H9 (cell line): ENCODE data around the gene ZNF264. TPM values are rescaled to one million over a fixed set of nuclear protein-coding genes. Genes with fewer than 3 reads are reported as not detected.

Experiments
- DNase-seq: peaks from one replicate; pipeline ENCODE4 v3.0.0-alpha.2; 2017
- H2AFZ ChIP-seq: one replicate; pipeline ENCODE4 v1.6.1; 2013; ENCODE audit warnings: mild to moderate bottlenecking, low read length, control low read depth, moderate library complexity
- H2AK5ac ChIP-seq: 2 replicates; pipeline ENCODE4 v1.6.1; 2013; ENCODE audit warnings: low read length, control low read depth, mixed read lengths; ENCODE audit not compliant: insufficient read length
- H2BK120ac ChIP-seq: one replicate; pipeline ENCODE4 v1.6.1; 2013; ENCODE audit warnings: low read depth, mild to moderate bottlenecking, low read length, control low read depth, inconsistent platforms; ENCODE audit not compliant: poor library complexity, severe bottlenecking
- H2BK12ac ChIP-seq: 2 replicates; pipeline ENCODE4 v1.6.1; 2013; ENCODE audit warnings: low read length, control low read depth, mixed read lengths, low read depth; ENCODE audit not compliant: insufficient read length
- H2BK15ac ChIP-seq: 2 replicates; pipeline ENCODE4 v1.6.1; 2013; ENCODE audit warnings: low read depth, low read length, control low read depth
- H2BK20ac ChIP-seq: one replicate; pipeline ENCODE4 v1.6.1; 2013; ENCODE audit warnings: low read depth, mild to moderate bottlenecking, low read length, control low read depth, inconsistent platforms; ENCODE audit not compliant: poor library complexity, severe bottlenecking
- H2BK5ac ChIP-seq: 2 replicates; pipeline ENCODE4 v1.6.1; 2013; ENCODE audit warnings: low read length, control low read depth, mixed read lengths; ENCODE audit not compliant: insufficient read length
- H3K14ac ChIP-seq: 2 replicates; pipeline ENCODE4 v1.6.1; 2013; ENCODE audit warnings: low read length, control low read depth; ENCODE audit not compliant: insufficient read depth
- H3K18ac ChIP-seq: 2 replicates; pipeline ENCODE4 v1.6.1; 2013; ENCODE audit warnings: low read depth, mild to moderate bottlenecking, mixed read lengths, low read length, control low read depth; ENCODE audit not compliant: insufficient read length
- H3K23ac ChIP-seq: 2 replicates; pipeline ENCODE4 v1.6.1; 2013; ENCODE audit warnings: low read length, control low read depth, mixed read lengths, low read depth; ENCODE audit not compliant: insufficient read length
- H3K23me2 ChIP-seq: 2 replicates; pipeline ENCODE4 v1.6.1; 2013; ENCODE audit warnings: low read depth, mild to moderate bottlenecking, mixed read lengths, low read length, control low read depth; ENCODE audit not compliant: insufficient read length, poor library complexity, severe bottlenecking
- H3K27ac ChIP-seq: 2 replicates; pipeline ENCODE4 v1.5.1; 2013; ENCODE audit warnings: low read length, control low read depth, mixed read lengths, low read depth; ENCODE audit not compliant: insufficient read length
- H3K27me3 ChIP-seq: 2 replicates; pipeline ENCODE4 v1.6.1; 2013; ENCODE audit warnings: low read length, control low read depth, inconsistent platforms; ENCODE audit not compliant: insufficient read depth
- H3K4ac ChIP-seq: 2 replicates; pipeline ENCODE4 v1.6.1; 2013; ENCODE audit warnings: low read depth, mild to moderate bottlenecking, control low read depth, inconsistent platforms, low read length, moderate library complexity
- H3K4me1 ChIP-seq: 2 replicates; pipeline ENCODE4 v1.6.1; 2013; ENCODE audit warnings: low read length, control low read depth, inconsistent platforms; ENCODE audit not compliant: insufficient read depth
- H3K4me2 ChIP-seq: 2 replicates; pipeline ENCODE4 v1.6.1; 2013; ENCODE audit warnings: low read length, control low read depth, mixed read lengths; ENCODE audit not compliant: insufficient read length, insufficient read depth
- H3K56ac ChIP-seq: 2 replicates; pipeline ENCODE4 v1.6.1; 2013; ENCODE audit warnings: low read depth, mild to moderate bottlenecking, mixed read lengths, low read length, control low read depth; ENCODE audit not compliant: insufficient read length
- H3K79me1 ChIP-seq: 2 replicates; pipeline ENCODE4 v1.6.1; 2013; ENCODE audit warnings: low read depth, mild to moderate bottlenecking, moderate library complexity, low read length, control low read depth, inconsistent platforms; ENCODE audit not compliant: insufficient read depth, poor library complexity, severe bottlenecking
- H3K79me2 ChIP-seq: 2 replicates; pipeline ENCODE4 v1.6.1; 2013; ENCODE audit warnings: low read length, control low read depth, inconsistent platforms; ENCODE audit not compliant: insufficient read depth
- H3K9ac ChIP-seq: 2 replicates; pipeline ENCODE4 v1.6.1; 2013; ENCODE audit warnings: low read length, control low read depth, mixed read lengths; ENCODE audit not compliant: insufficient read length; ENCODE audit errors: extremely low read depth
- H3K9me3 ChIP-seq: one replicate; pipeline ENCODE4 v1.6.1; 2013; ENCODE audit warnings: low read depth, low read length, inconsistent platforms; ENCODE audit not compliant: control insufficient read depth
- H3T11ph ChIP-seq: one replicate; pipeline ENCODE4 v1.6.1; 2013; ENCODE audit warnings: mild to moderate bottlenecking, low read length, control low read depth, inconsistent platforms
- H4K20me1 ChIP-seq: one replicate; pipeline ENCODE4 v1.6.1; 2013; ENCODE audit not compliant: control insufficient read depth, insufficient read length, insufficient read depth
- H4K5ac ChIP-seq: 2 replicates; pipeline ENCODE4 v1.6.1; 2013; ENCODE audit warnings: low read depth, mild to moderate bottlenecking, mixed read lengths, low read length, control low read depth; ENCODE audit not compliant: insufficient read length
- H4K8ac ChIP-seq: replicated peaks from 2 replicates; pipeline ENCODE4 v1.6.1; 2013; ENCODE audit warnings: low read length, control low read depth, mixed read lengths, low read depth; ENCODE audit not compliant: insufficient read length
- H4K91ac ChIP-seq: 2 replicates; pipeline ENCODE4 v1.6.1; 2013; ENCODE audit warnings: low read depth, mild to moderate bottlenecking, moderate library complexity, mixed read lengths, low read length, control low read depth; ENCODE audit not compliant: insufficient read length
- H3K27ac Mint-ChIP-seq, 3 experiments: 2 replicates in 2 of 3; 3 replicates in 1 of 3; pipeline ENCODE4 v1.8.0; 2020 to 2021; ENCODE audit warnings: mixed read lengths in 3 of 3, mild to moderate bottlenecking in 1 of 3, moderate library complexity in 1 of 3
- H3K27me3 Mint-ChIP-seq: 2 replicates; pipeline ENCODE4 v1.8.0; 2021; ENCODE audit warnings: low read depth, mild to moderate bottlenecking, moderate library complexity, mixed read lengths
- H3K36me3 Mint-ChIP-seq, 3 experiments: 2 replicates in 2 of 3; 3 replicates in 1 of 3; pipeline ENCODE4 v1.8.0; 2020 to 2021; ENCODE audit warnings: low read depth in 3 of 3, mixed read lengths in 3 of 3; ENCODE audit not compliant: insufficient read depth in 1 of 3
- H3K4me1 Mint-ChIP-seq, 2 experiments: 2 replicates each; pipeline ENCODE4 v1.8.0; 2020; ENCODE audit warnings: mixed read lengths in 2 of 2
- H3K4me3 Mint-ChIP-seq, 2 experiments: 2 replicates in 1 of 2; 3 replicates in 1 of 2; pipeline ENCODE4 v1.8.0; 2020 to 2021; ENCODE audit warnings: mild to moderate bottlenecking in 2 of 2, mixed read lengths in 2 of 2, moderate library complexity in 1 of 2
- H3K9me3 Mint-ChIP-seq, 2 experiments: 2 replicates in 1 of 2; 3 replicates in 1 of 2; pipeline ENCODE4 v1.8.0; 2020; ENCODE audit warnings: mild to moderate bottlenecking in 2 of 2, mixed read lengths in 2 of 2, moderate library complexity in 1 of 2
- WGBS: extraction: QIAGEN DNeasy Blood & Tissue Kit; methylation state at CpG from one replicate; pipeline ENCODE4 v1.1.7; 2013; ENCODE audit warnings: missing lambda C conversion rate, low lambda C conversion rate, mixed read lengths; ENCODE audit not compliant: insufficient read length; ENCODE audit errors: extremely low coverage; 5-methylcytosine and 5-hydroxymethylcytosine counted together
- total RNA-seq: library from RNA; stranded (reverse); gene quantifications from 2 replicates; pipeline ENCODE4 v1.2.1, GENCODE V29; 2021
- TF ChIP-seq, protein P1 (sequence below): fragments of 200-600 bp; sonication (generic); conservative IDR thresholded peaks from 3 replicates; pipeline ENCODE4 v1.8.0; 2021; ENCODE audit warnings: antibody characterized with exemption, mild to moderate bottlenecking

Gene ZNF264
- total RNA-seq, 1 experiment from 2014 or later = 25.3 TPM

GRCh38 chr19:57239982-57240310 lies 48.6 kb downstream of the ZNF264 start:
- no peaks in the 10 kb centered on the region for H3K27me3 ChIP-seq
- H3K27me3 Mint-ChIP-seq = peaks cover 2% of the 10 kb centered on the region; the same call in 1 of the 2 replicates
- no peak overlapping the region for H2AK5ac ChIP-seq
- no peak overlapping the region for H2BK120ac ChIP-seq
- no peaks in the 10 kb centered on the region for H4K20me1 ChIP-seq
- H4K5ac ChIP-seq = no peak overlapping the region
- no peak overlapping the region for H3K4ac ChIP-seq
- no CpG with 5 or more reads among the region's 12 CpGs for WGBS
- peak overlapping the region; percentile 60 for H2AFZ ChIP-seq
- H4K91ac ChIP-seq = no peak overlapping the region
- no peak overlapping the region for H2BK20ac ChIP-seq
- peaks cover 9 to 13% (median 13%) of the 10 kb centered on the region in 3 experiments; a peak in 6 of 7 replicates for H3K36me3 Mint-ChIP-seq
- no peak overlapping the region for H3K56ac ChIP-seq
- H3K9me3 Mint-ChIP-seq = no peaks in the 10 kb centered on the region
- no peak overlapping the region for H2BK5ac ChIP-seq
- peaks cover 11% of the 10 kb centered on the region in 2 experiments for H3K4me1 Mint-ChIP-seq
- peak overlapping the region; percentile 82 for H3K9ac ChIP-seq
- H3K79me2 ChIP-seq = peaks cover 16% of the 10 kb centered on the region; the same call in 1 of the 2 replicates
- DNase-seq = no peak
- TF ChIP-seq, protein P1, sequence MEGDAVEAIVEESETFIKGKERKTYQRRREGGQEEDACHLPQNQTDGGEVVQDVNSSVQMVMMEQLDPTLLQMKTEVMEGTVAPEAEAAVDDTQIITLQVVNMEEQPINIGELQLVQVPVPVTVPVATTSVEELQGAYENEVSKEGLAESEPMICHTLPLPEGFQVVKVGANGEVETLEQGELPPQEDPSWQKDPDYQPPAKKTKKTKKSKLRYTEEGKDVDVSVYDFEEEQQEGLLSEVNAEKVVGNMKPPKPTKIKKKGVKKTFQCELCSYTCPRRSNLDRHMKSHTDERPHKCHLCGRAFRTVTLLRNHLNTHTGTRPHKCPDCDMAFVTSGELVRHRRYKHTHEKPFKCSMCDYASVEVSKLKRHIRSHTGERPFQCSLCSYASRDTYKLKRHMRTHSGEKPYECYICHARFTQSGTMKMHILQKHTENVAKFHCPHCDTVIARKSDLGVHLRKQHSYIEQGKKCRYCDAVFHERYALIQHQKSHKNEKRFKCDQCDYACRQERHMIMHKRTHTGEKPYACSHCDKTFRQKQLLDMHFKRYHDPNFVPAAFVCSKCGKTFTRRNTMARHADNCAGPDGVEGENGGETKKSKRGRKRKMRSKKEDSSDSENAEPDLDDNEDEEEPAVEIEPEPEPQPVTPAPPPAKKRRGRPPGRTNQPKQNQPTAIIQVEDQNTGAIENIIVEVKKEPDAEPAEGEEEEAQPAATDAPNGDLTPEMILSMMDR = no peak
- H3K27ac ChIP-seq = no peak overlapping the region
- peak overlapping the region; percentile 82 for H3K14ac ChIP-seq
- H3K4me3 Mint-ChIP-seq = peak overlapping the region; percentile 97 to 99
- H3K23me2 ChIP-seq = peaks cover 7% of the 10 kb centered on the region
- peak overlapping the region; percentile 34 to 99 (median 96); a peak in 6 of 7 replicates for H3K27ac Mint-ChIP-seq
- H3K4me2 ChIP-seq = peak overlapping the region; percentile 91
- H3K23ac ChIP-seq = no peak overlapping the region
- H3K79me1 ChIP-seq = peaks cover 4% of the 10 kb centered on the region
- H4K8ac ChIP-seq = no peak overlapping the region
- H3K18ac ChIP-seq = peak overlapping the region; percentile 85
- no peak overlapping the region for H2BK15ac ChIP-seq
- no peaks in the 10 kb centered on the region for H3K4me1 ChIP-seq
- H3T11ph ChIP-seq = no peak overlapping the region
- H2BK12ac ChIP-seq = no peak overlapping the region
- H3K9me3 ChIP-seq = no peaks in the 10 kb centered on the region
